ENCODE results near the gene ZNF500.

The ZNF500 gene

DNA sequence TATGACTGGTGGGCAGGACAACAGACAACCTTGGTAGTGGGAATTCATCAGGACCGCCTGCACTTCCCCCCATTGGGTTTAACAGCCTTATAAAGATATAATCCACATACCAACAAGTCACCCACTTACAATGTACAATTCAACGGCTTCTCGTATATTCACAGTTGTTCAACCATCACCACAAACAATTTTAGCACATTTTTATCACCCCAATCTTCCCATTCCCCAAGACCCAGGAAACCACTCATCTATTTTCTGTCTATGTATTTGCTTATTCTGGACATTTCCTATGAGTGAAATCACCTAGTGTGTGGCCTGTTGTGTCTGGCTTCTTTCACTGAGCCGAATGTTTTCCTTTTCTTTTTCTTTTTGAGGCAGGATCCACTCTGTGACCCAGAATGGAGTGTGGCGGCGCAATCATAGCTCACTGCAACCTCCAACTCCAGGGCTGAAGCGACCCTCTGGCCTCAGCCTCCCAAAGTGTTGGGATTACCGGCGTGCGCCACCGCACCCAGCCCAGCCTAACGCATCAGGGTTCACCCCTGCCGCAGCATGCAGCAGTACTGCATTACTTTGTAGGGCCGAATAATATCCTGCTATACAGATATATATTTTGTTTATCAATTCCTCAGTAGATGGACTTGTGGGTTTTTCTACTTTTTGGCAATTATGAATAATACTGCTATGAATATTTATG lies 43.7 kb downstream of the ZNF500 start:
- H3K4me3 ChIP-seq (ENCODE audit: low read length) = no peak overlapping the region
- DNase-seq (ENCODE audit: low read depth) = no peak
- TF ChIP-seq, protein P1, sequence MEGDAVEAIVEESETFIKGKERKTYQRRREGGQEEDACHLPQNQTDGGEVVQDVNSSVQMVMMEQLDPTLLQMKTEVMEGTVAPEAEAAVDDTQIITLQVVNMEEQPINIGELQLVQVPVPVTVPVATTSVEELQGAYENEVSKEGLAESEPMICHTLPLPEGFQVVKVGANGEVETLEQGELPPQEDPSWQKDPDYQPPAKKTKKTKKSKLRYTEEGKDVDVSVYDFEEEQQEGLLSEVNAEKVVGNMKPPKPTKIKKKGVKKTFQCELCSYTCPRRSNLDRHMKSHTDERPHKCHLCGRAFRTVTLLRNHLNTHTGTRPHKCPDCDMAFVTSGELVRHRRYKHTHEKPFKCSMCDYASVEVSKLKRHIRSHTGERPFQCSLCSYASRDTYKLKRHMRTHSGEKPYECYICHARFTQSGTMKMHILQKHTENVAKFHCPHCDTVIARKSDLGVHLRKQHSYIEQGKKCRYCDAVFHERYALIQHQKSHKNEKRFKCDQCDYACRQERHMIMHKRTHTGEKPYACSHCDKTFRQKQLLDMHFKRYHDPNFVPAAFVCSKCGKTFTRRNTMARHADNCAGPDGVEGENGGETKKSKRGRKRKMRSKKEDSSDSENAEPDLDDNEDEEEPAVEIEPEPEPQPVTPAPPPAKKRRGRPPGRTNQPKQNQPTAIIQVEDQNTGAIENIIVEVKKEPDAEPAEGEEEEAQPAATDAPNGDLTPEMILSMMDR (IDR thresholded peaks at IDR 0.05; ENCODE audit: insufficient read depth, low read depth, low read length, missing control alignments) = no peak

DNA sequence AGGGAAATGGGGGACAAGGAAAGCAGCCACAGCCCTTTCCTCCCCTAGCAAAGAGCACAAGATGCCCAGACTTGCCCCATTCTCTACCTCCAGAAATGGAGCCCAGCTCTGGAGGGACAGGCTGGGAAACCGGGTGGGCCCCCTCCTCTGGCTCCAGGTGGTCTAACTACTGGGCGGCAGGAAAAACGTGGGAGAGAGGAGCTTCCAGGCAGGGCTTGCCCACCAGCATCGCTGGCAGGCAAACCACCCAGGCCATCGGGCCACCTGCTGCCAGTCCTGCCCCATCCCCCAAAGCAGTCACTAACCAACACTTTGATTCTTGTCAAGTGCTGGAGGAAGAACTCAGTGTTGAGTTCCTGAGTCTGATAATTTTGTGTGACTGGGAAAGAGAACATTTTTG lies 48.5 kb downstream of the ZNF500 start:
- no peak for DNase-seq (ENCODE audit: low read depth)
- no peak overlapping the region for H3K4me3 ChIP-seq (ENCODE audit: low read length)
- TF ChIP-seq, protein P1 (IDR thresholded peaks at IDR 0.05; ENCODE audit: insufficient read depth, low read depth, low read length, missing control alignments) = no peak

DNA sequence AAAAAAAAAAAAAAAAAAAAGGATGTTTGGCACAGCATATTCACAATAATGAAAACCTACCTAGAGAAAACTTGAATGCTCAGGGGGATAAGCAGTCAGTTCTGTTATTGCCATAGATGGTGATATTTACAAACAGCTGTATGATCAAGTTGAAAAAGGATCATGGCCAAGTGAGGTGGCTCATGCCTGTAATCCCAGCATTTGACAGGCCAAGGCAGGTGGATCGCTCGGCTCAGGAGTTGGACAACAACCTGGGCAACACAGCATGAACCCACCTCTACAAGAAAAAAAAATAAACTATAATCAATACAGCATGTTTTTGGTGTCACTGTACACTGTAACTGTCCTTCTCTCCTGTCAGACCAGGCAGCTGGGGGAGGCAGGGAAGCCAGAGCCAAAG lies 52.0 kb downstream of the ZNF500 start:
- TF ChIP-seq, protein P1 (IDR thresholded peaks at IDR 0.05; ENCODE audit: insufficient read depth, low read depth, low read length, missing control alignments) = no peak
- no peak overlapping the region for H3K4me3 ChIP-seq (ENCODE audit: low read length)
- no peak for DNase-seq (ENCODE audit: low read depth)

DNA sequence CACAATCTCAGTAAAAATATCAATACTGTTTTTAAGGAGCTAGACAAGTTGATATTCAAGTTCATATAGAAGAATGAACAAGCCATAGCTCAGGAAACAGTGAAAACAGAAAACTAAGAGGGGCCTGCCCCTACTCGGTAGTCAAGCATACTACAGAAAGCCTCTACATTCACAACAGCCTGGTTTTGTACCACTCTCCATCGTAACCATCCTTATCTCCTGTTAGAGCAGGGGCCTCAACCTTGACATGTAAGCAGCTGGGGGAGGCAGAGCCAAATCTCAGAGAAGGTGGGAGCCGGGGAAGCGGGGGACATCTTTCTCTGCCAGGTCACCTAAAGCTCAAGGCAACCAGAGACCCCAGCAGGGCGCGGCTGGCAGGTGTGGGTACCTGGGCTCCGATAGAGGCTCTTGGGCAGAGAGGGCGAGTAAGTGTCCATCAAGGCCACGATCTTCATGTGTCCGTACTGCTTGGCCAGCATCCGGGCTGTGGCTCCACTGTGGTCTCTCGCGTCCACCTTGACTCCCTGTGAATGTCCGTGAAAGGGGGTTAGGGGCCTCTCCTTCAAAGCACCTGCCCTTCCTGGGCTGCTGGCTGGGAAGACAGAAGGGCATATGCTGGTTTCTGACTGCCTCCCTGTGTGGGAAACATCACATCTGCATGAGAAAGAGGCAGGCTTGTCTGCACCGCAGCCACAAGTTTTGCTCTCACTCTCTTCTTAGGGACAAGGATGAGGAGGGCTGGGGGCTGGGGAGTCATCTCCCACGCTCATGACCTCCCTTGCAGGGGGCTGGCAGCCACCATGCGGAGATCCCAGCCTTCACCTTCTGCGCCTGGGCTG lies 53.1 kb downstream of the ZNF500 start:
- H3K4me3 ChIP-seq (ENCODE audit: low read length) = no peak overlapping the region
- DNase-seq (ENCODE audit: low read depth) = no peak
- TF ChIP-seq, protein P1 (IDR thresholded peaks at IDR 0.05; ENCODE audit: insufficient read depth, low read depth, low read length, missing control alignments) = no peak

DNA sequence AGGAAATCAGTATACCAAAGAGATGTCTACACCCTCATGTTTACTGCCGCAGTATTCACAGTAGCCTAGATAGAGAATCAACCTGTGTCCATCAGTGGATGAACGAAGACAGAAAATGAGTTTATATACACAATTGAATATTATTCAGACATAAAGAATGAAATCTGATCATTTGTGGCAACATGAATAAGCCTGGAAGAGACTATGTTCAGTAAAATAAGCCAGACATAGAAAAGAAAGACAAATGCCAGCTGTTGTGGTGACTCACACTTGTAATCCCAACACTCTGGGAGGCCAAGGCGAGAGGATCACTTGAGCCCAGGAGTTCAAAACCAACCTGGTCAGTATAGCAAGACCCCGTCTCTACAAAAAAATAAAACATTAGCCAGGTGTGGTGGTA lies 57.5 kb downstream of the ZNF500 start:
- no peak overlapping the region for H3K4me3 ChIP-seq (ENCODE audit: low read length)
- TF ChIP-seq, protein P1 (IDR thresholded peaks at IDR 0.05; ENCODE audit: insufficient read depth, low read depth, low read length, missing control alignments) = no peak
- no peak for DNase-seq (ENCODE audit: low read depth)

DNA sequence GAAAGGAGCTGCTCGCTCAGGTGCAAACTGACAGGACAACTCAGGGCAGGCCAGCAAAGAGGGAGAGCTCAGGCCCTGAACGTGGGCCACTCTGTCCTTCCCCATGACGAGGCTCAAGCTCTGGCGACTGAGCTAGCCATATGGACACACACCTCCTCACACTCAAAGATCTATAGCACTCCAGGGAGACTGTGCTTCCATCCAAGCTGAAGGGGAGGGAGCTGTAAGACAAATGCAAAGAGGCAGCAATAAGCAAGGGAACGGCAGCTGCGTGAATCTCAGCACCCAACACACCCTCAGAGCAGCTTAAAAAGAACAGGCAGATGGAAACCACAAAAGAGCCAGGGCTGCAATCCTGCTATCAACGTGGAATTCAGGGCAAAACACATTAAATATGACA lies 60.1 kb downstream of the ZNF500 start:
- DNase-seq (ENCODE audit: low read depth) = no peak
- TF ChIP-seq, protein P1 (IDR thresholded peaks at IDR 0.05; ENCODE audit: insufficient read depth, low read depth, low read length, missing control alignments) = no peak
- no peak overlapping the region for H3K4me3 ChIP-seq (ENCODE audit: low read length)

Measured in epithelial cell of esophagus (primary cell).